HG03378 (cell line): Measurements from ENCODE around the gene NEUROD2.

Experiments used
- ATAC-seq: cut with Tn5 transposase; IDR thresholded peaks from one replicate; pipeline ENCODE4 v1.9.1; 2021; ENCODE audit warnings: mild to moderate bottlenecking, moderate library complexity; ENCODE audit not compliant: unreplicated experiment

Gene NEUROD2

GRCh38 chr17:39607851-39608130 lies at the start of gene NEUROD2:
TSS of gene NEUROD2 (minus strand) at chr17:39607920. CDS start at chr17:39606599, 1,321 bp downstream.
- ATAC-seq, result no peak

- no peak for ATAC-seq
These were observed 47.4 kb upstream of the NEUROD2 start for GRCh38 chr17:39655105-39655504.

- ATAC-seq, result no peak
These were observed 46.1 kb upstream of the NEUROD2 start for GRCh38 chr17:39653662-39654331.

GRCh38 chr17:39653316-39653661 lies 45.6 kb upstream of the NEUROD2 start:
- ATAC-seq, result no peak

- ATAC-seq, result no peak
These were observed 45.0 kb upstream of the NEUROD2 start for GRCh38 chr17:39652587-39653315.

- no peak for ATAC-seq
These were observed 44.3 kb upstream of the NEUROD2 start for GRCh38 chr17:39651923-39652586.

GRCh38 chr17:39650121-39650579 lies 42.4 kb upstream of the NEUROD2 start:
- ATAC-seq, result no peak

- no peak for ATAC-seq
These were observed 41.1 kb upstream of the NEUROD2 start for GRCh38 chr17:39648616-39649366.

GRCh38 chr17:39647256-39647655 lies 39.5 kb upstream of the NEUROD2 start:
- no peak for ATAC-seq

- ATAC-seq, result no peak
These were observed 35.6 kb upstream of the NEUROD2 start for GRCh38 chr17:39643271-39643670.

- ATAC-seq, result no peak
These were observed 34.8 kb upstream of the NEUROD2 start for GRCh38 chr17:39642291-39643074.

- no peak for ATAC-seq
These were observed 34.2 kb upstream of the NEUROD2 start for GRCh38 chr17:39641883-39642282.

- no peak for ATAC-seq
These were observed 33.4 kb upstream of the NEUROD2 start for GRCh38 chr17:39641097-39641496.

- no peak for ATAC-seq
These were observed 32.9 kb upstream of the NEUROD2 start for GRCh38 chr17:39640591-39641031.

- ATAC-seq, result no peak
These were observed 32.1 kb upstream of the NEUROD2 start for GRCh38 chr17:39639566-39640458.

GRCh38 chr17:39639043-39639442 lies 31.3 kb upstream of the NEUROD2 start:
- ATAC-seq, result no peak

GRCh38 chr17:39638317-39638716 lies 30.6 kb upstream of the NEUROD2 start:
- ATAC-seq, result no peak

- ATAC-seq, result no peak
These were observed 29.4 kb upstream of the NEUROD2 start, which contains the start of gene STARD3 for GRCh38 chr17:39636927-39637736. TSS of gene STARD3 (plus strand) at chr17:39637144. CDS start at chr17:39653532, 16,388 bp downstream.

GRCh38 chr17:39636587-39636926 lies 28.8 kb upstream of the NEUROD2 start:
- no peak for ATAC-seq
